Endothelial cell of umbilical vein (primary cell): Measurements from ENCODE around the gene NHERF2.

ENCODE experiments used
- EZH2 ChIP-seq: IDR thresholded peaks from 2 replicates; pipeline ENCODE4 v1.6.1; 2012; ENCODE audit warnings: borderline replicate concordance, low read depth, mild to moderate bottlenecking, moderate library complexity, low read length, inconsistent platforms; ENCODE audit not compliant: severe bottlenecking
- POLR2A ChIP-seq: IDR thresholded peaks from 2 replicates; pipeline ENCODE4 v1.6.1; 2012; ENCODE audit warnings: low read depth, mild to moderate bottlenecking, control low read depth, low read length
- POLR2AphosphoS5 ChIP-seq: IDR thresholded peaks from 2 replicates; pipeline ENCODE4 v1.6.1; 2012; ENCODE audit warnings: low read depth, mild to moderate bottlenecking, control low read depth, low read length, moderate library complexity; ENCODE audit not compliant: insufficient read depth
- TF ChIP-seq, protein P1 (sequence below), 2 donors: IDR thresholded peaks; 1 replicate in 1 of 2; 2 replicates in 1 of 2; pipeline ENCODE4 v1.5.1; 2011; ENCODE audit warnings: low read length in 2 of 2, mild to moderate bottlenecking in 2 of 2, moderate library complexity in 2 of 2, control low read depth in 1 of 2, inconsistent platforms in 1 of 2, low read depth in 1 of 2; ENCODE audit not compliant: insufficient read depth in 1 of 2; ENCODE audit errors: extremely low read depth in 1 of 2

DNA sequence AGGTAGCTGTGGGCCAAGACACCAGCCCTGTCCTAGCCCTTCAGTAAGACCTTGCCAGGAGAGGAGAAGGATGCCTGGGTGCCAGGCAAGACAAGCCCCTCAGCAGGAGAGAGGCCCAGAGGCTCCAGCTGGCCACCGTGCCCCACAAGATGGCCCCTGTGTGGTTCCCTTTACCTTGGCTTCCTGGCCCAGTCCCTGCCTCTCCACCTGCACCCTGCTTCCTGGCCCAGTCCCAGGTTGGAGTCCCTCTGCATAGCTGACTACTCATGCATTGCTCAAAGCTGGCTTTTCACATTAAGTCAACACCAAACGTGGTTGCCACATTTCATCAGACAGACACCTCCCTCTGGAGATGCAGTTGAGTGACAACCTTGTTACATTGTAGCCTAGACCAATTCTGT, 33.0 kb upstream of the NHERF2 start:
- no peak for TF ChIP-seq POLR2A
- no peak for TF ChIP-seq EZH2
- TF ChIP-seq, protein P1, sequence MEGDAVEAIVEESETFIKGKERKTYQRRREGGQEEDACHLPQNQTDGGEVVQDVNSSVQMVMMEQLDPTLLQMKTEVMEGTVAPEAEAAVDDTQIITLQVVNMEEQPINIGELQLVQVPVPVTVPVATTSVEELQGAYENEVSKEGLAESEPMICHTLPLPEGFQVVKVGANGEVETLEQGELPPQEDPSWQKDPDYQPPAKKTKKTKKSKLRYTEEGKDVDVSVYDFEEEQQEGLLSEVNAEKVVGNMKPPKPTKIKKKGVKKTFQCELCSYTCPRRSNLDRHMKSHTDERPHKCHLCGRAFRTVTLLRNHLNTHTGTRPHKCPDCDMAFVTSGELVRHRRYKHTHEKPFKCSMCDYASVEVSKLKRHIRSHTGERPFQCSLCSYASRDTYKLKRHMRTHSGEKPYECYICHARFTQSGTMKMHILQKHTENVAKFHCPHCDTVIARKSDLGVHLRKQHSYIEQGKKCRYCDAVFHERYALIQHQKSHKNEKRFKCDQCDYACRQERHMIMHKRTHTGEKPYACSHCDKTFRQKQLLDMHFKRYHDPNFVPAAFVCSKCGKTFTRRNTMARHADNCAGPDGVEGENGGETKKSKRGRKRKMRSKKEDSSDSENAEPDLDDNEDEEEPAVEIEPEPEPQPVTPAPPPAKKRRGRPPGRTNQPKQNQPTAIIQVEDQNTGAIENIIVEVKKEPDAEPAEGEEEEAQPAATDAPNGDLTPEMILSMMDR (IDR thresholded peaks at IDR 0.05; ENCODE audit: extremely low read depth in 1 of 2, insufficient read depth in 1 of 2, low read depth in 1 of 2, low read length in 2 of 2): no peak
- TF ChIP-seq POLR2AphosphoS5: no peak
